Measurements from ENCODE around the gene KCNH1.

KCNH1 gene

DNA sequence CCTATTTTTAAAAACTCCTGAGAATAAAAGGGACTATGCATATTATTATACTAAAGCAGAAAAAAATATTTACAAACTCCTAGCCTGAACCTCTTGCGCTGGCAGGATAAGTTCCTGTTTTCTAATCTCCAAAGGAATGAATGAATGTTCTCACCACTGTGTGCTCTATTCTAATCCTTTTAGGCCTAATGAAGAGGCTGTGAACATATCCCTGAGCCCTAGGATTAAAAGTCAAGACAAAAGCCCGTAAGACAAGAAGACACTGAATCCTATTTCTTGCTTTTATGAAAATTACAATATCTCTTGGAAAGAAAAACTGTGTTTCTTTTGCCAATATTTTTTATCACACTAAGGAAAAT lies 487.7 kb downstream of the KCNH1 start:
- no peak for DNase-seq (ENCODE audit: low read depth)

DNA sequence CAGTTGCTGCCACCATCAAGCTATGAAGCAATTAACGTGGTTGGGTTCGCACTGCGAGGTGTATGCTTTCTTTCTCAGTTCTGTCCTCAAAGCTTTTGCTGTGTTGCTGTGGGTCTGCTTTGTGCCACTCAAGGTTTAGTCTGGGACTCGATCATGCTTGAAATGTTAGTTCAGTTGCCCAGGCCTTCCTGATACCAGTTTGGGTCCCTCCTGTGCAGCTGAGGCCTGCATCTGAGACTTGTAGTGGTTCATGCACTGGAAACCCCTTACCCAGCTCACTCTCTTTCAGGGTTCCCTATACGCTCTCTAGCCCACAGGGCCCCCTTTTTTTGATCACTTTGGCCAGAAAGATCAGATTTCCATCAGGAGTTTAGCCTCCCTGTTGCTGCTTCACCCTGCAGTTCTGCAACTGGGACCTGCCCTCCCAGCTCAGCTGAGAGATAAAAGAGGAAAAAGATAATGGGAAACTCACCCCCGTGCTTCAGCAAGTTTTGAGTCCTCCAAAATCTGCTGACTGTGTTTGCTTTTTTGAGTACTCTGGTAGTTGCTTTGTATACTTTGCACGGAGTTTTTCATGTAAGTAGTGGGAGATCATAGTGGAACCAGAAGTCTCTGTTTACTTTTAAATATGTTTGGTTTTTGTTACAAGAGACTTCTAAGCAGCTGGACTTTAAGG lies 488.2 kb downstream of the KCNH1 start:
- DNase-seq (ENCODE audit: low read depth): no peak

DNA sequence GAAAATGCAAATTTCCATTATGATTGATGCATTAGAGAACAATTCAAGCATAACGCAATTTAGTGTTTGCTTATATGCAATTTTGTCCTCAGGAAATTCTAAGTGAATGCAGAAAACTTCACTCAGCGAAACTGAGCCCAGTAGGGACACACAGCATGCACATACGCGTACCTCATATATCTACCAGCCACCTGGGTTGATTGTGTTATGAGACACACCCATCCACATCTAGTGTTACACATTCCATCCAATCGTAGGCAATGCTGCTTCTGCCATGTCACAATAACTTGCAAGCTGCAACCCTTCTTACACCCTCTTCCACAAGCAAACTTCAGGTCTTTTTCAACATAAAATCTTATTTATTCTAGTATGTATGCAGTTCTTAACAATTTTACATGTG lies 492.4 kb downstream of the KCNH1 start:
- no peak for DNase-seq (ENCODE audit: low read depth)

DNA sequence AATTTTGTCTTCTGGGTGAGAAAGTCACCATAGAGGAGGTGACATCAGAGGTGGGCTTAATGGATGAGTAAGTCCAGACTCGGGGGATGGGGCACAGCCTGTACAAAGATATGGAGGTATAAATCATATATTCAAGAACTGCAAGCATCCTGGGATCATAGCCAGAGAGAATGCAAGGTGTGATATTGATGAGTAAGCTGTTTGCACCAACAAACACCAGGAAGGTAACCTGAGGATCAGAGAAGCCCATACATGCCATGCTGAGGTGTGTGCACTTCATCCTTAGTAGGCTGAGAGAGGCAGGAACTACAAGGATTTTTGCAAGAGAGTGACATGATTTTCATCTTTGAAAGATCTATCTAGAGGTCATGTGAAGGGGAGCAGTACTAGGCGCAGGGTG lies 498.8 kb downstream of the KCNH1 start:
- no peak for DNase-seq (ENCODE audit: low read depth)

DNA sequence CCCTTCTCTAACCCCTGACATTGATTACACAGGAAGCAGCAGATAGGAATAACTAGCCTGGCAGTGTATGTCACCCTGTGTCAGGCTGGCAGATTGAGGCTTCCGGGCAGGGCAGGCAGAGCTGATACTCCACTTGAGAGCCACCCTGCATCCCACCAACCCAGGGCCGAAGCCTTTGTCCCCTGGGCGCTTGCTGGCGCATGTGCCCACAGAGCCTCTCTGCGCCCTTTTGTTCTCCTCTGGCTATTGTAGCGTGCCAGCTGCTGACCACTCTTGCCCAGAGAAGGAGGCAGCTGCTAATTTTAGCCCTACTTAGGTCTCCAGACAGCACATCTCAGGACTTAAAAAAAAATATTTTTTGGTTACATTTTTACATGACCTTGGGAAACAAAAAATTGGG lies 500.3 kb downstream of the KCNH1 start:
- DNase-seq (ENCODE audit: low read depth): no peak

DNA sequence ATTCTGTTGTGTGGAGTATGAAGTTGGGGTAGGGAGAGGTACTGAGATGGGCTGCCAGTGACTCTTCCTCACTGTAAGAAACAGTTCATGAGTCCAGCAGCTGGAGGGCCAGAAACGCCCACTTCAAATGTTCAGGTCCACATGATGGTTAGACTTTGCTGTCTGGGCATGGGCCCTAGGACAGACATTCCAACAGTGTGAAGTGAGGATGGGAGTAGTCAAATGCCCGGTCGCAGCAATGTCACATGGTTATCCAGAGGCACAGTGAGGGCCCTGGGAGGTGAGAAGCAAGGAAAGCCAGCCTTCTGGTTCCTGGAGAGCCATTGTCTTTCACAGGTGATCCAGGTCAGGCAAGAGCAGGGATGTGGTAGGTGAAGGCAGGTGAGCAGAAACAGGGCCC lies 500.8 kb downstream of the KCNH1 start:
- no peak for DNase-seq (ENCODE audit: low read depth)

DNA sequence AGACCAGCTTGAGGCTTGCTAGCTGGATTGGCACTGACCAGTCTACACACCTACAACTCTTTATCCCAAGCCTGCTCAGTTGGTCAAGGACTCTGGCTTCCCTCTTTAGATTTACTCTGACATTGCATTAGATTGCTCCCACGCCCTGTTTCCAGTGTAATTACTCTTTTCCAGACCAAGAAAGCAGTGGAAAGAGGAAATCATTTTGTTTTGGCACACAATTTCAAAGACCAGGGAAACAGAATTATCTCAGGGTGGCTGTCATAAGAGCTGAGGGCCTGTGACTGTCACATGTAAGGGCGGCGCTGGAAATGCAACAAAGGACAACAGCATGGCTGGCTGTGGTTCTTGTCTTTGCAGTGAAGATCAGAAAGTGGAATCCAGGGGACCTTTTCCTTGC lies 502.5 kb downstream of the KCNH1 start:
- no peak for DNase-seq (ENCODE audit: low read depth)

DNA sequence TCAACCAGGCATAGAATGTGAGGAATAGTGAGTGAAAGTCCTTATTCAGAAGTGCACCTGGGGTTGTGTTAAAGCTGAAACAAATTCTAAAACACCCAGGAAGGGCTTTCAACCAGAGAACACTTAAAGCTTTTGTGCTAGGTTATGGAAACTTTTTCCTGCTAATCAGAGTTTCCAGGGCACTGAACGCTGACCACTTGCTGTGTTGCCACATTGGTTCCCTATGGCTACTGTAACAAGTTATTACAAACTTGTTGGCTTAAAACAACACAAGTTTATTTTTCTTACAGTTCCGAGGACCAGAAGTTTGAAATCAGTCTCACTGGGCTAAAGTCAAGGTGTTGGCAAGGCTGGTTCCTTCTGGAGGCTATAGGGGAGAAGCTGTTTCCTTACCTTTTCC lies 504.7 kb downstream of the KCNH1 start:
- no peak for DNase-seq (ENCODE audit: low read depth)

DNA sequence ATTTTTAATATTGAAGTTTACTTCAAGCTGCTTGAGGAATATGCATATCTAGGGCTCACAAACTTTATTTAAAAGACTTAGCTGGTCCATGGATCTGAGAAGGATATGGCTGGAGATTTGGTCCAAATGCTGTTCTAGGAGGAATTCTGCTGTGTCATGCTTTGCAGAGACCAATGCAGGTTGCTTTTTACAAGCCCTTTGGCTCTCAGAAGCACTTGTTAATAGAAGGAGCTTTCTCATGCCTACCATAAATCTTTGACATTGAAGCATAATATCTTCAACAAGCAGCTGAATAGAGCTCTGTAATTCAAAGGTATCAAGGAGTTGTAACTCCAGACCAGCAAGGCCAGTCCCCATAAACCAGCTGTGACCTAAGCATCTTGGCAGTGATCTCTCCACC lies 506.2 kb downstream of the KCNH1 start:
- DNase-seq (ENCODE audit: low read depth): no peak

All from HS-27A (cell line).